Stromal cell of bone marrow (primary cell): ENCODE measurements around the gene EPAS1.

Source experiments
- DNase-seq: peaks from one replicate; pipeline ENCODE4 v3.0.0-alpha.2; 2012; ENCODE audit warnings: low read depth

EPAS1 gene

DNA sequence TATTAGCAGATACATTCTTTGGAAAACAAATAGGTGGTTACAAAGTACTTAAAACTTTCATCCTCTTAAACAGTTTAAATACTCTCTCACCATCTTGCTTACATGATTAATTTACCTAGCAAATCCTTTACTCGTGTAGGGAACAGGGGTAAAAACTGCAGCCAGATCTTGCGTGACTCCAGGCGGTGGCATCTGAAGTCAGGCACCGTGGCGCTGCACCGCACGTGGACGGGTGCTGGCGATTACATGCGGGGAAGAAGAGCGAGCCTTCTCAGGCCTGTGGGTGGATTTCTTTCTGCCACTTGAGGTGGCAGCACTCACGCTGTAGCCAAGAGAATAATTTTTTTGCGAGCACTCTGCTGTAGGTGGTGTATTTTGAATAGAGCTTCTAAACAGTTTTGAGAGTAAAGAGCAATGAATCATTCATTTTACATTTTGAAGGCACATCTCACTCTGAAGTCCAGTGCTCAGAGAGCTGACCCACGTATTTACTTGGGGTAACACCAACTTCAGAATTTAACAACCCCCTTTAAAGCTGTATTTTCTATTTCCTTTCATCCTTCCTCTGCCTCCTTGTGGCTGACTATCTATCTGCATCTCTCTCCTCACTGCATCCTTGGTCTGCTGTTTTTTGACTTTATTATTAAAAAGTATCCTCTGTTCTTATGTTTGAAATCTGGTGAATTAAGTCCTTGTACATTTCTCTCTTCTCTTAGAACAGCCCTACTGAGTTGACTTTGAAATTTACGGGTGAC is 68.9 kb downstream of the EPAS1 start:
- DNase-seq, result no peak

DNA sequence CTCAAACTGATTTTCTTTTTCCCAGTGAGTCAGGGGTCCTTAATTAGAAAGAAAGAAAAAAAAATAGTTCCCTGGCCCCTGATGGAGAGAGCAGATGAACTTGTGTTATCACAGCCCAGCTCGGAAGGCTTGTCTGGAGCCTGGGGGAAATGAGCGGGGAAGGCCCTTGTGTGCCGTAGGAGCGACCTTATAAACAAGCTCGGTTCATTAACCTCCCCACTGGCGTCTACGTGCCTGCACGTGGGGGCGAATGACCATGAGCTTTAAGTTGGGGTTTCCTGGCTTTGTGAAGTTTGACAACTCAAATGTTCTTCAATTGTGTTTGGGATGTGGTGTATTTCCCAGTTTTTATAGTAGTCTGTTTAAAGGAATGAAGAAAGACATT is 69.5 kb downstream of the EPAS1 start:
- no peak for DNase-seq

DNA sequence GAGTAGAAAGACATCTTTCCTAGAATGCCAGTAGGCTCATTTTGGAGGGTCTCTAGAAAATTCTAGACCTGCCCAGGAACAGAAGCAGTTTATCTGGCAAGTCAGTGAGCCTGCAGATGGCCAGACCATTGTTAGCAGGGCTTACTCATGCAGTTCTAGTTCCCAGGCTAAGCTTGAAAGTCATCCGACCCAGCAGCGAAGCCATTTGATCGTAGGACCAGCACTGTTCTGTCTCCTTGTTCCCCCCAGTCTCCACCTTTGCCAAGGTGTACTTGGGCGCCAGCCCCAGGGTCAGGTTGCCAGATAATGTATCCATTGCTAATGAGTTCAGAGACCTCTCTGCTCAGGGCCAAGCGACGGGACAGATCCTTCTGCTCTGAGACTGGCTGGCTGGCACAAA is 70.1 kb downstream of the EPAS1 start:
- DNase-seq, result no peak

GRCh38 chr2:46368401-46368800 is 71.2 kb downstream of the EPAS1 start:
- no peak for DNase-seq

DNA sequence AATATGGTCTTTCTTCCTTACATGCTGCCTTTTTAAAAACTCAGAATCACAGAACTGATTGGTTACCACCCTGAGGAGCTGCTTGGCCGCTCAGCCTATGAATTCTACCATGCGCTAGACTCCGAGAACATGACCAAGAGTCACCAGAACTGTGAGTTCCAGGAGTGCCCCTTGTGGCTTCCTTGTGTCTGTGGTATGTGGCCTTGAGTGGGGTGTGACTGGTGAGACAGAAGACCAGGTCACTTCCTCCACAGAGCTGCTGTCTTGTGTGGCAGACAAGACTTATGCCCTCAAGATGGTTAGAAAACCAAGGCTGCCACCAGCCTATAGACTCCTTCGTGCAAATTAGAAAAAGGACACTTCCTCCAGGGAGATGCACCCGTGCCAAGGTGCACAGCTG is 72.6 kb downstream of the EPAS1 start:
- no peak for DNase-seq

DNA sequence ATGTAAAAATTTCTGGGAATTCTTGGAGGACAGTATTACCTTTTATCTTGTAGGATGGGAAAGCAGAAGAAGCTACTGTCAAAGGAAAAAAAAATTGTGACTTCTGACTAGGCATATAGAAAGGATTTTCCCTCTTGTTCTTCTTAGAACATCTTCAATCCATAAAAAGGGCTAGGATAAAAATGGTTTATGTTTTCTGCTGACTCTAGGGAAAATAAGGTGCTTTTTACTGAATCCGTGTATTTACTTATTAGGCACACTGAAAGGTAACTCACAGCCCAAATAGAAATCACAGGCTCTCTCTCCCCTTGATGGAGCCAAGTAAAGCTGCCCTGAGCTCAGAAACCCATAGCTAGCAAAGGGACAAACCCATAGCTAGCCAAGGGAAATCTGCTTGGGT is 74.6 kb downstream of the EPAS1 start:
- DNase-seq, result no peak

DNA sequence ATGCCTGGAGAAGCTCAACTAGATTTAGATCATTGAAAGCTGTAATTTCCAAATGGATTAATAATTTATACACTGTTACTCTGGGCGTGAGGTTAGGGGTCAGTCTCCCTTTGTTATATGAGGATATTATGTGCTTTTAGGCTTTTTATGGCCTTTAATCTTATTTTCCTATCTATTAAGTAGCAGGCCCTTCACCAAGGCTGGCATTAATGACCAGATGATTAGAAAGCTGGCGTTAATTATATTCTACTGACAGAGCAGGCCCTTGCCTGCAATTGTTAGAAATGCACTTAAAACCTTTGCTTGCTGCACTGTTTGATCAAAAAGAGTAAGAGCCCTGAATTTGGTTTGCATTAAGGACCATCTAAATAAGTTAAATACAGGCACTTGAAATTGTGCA is 75.3 kb downstream of the EPAS1 start:
- DNase-seq, result no peak

DNA sequence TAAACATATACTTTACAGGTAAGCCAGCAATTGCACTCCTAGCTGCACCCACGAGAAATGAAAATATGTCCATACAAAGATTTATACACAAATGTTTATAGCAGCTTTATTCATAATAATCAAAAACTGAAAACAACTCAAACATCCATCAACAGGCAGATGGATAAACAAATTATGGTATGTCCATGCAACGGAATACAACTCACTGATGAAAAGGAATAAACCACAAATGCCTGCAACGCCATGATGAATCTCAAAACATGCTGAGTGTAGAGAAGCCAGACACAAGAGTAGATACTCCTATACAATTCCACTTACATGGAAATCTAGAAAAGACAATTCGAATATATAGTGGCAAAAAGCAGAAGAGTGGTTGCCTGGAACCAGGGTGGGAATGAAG is 76.0 kb downstream of the EPAS1 start:
- no peak for DNase-seq

- no peak for DNase-seq
These were observed 78.4 kb downstream of the EPAS1 start for GRCh38 chr2:46375566-46376125.

DNA sequence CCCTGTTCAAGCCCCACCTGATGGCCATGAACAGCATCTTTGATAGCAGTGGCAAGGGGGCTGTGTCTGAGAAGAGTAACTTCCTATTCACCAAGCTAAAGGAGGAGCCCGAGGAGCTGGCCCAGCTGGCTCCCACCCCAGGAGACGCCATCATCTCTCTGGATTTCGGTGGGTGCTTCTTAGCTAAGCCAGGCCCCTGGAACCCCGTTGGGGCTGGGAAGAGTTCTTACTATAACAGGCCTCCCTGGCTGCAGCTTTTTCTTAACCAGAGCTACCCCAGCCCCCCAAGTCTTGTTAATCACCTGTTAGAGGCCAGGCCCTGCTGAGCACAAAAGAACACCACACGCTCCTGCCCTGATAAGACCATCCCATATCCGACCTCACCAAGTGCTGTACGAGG is 79.4 kb downstream of the EPAS1 start:
- DNase-seq, result no peak

- DNase-seq, result no peak
These were observed 79.9 kb downstream of the EPAS1 start for GRCh38 chr2:46377101-46377581.

GRCh38 chr2:46377666-46378560 is 80.7 kb downstream of the EPAS1 start:
- DNase-seq, result no peak

GRCh38 chr2:46378616-46379015 is 81.4 kb downstream of the EPAS1 start:
- DNase-seq, result no peak

GRCh38 chr2:46379213-46380037 is 82.2 kb downstream of the EPAS1 start:
- no peak for DNase-seq

GRCh38 chr2:46380038-46380940 is 83.1 kb downstream of the EPAS1 start:
- DNase-seq, result no peak

GRCh38 chr2:46381263-46381849 is 84.1 kb downstream of the EPAS1 start:
- no peak for DNase-seq

GRCh38 chr2:46381871-46382270 is 84.7 kb downstream of the EPAS1 start:
- no peak for DNase-seq

DNA sequence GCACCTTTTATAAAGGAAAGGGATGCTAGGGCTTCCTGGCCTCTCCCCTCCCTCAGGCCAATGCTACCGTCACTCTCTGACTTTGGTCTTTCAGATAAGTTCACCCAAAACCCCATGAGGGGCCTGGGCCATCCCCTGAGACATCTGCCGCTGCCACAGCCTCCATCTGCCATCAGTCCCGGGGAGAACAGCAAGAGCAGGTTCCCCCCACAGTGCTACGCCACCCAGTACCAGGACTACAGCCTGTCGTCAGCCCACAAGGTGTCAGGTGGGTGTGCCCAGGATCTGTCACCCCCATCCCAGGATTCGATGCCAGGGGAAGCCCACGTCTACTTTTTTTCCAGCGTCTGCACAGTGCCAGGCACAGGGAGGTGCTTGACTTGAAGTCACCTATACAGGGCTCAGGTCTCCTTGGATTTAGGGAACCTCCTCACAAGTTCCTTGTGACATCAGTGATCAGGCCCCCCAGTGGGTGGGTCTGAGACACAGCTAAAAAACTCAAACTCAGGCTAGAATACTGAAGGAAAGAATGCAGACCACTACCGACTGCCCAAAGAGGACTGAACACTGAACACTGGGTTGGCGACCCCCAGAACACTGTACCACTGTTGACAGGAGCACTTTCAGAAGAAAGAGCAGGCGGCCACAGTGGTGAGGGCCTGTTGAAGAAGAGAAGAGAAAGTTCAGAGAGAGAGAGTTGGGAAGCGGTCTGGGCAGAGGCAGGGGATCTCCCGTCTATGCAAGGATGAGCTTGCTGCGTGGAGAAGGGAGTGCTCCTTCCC is 85.3 kb downstream of the EPAS1 start:
- no peak for DNase-seq

DNA sequence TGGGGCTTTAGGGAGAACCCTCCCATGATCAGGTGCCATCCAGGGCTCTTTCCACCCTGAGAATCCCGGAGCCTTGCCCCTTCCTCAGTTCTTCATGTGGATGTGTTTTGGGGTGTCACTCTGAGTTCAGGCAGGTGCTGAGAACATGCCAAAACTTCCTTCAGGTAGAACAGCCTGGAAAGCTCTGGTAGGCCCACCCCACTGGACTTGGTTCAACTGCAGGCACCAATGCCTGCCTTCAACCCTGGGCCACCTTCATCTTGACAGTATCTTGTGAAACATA is 85.8 kb downstream of the EPAS1 start:
- DNase-seq, result no peak
